Spinal cord (tissue), 10 donors: ENCODE measurements around the gene ERC2. TPM values are rescaled to one million over a fixed set of nuclear protein-coding genes. Genes with fewer than 3 reads are reported as not detected.

ENCODE experiments used
- DNase-seq, 6 donors: peaks; one replicate each; pipeline versions ENCODE4 v3.0.0 to v3.0.0-alpha.2; 2013 to 2015; ENCODE audit warnings: low spot score in 6 of 6, low read depth in 4 of 6
- H3K27ac ChIP-seq: one replicate; pipeline ENCODE4 v1.5.1; 2013; ENCODE audit warnings: low read depth, low read length, control low read depth
- H3K27me3 ChIP-seq: one replicate; pipeline ENCODE4 v1.6.1; 2013; ENCODE audit warnings: low read length; ENCODE audit not compliant: control insufficient read depth, insufficient read depth
- H3K36me3 ChIP-seq: one replicate; pipeline ENCODE4 v1.6.1; 2013; ENCODE audit warnings: low read length; ENCODE audit not compliant: control insufficient read depth, insufficient read depth
- H3K4me1 ChIP-seq: one replicate; pipeline ENCODE4 v1.6.1; 2013; ENCODE audit warnings: low read length; ENCODE audit not compliant: control insufficient read depth, insufficient read depth
- H3K4me3 ChIP-seq: one replicate; pipeline ENCODE4 v1.5.1; 2013; ENCODE audit warnings: low read depth, low read length, control low read depth
- H3K9me3 ChIP-seq: one replicate; pipeline ENCODE4 v1.6.1; 2013; ENCODE audit warnings: low read length; ENCODE audit not compliant: control insufficient read depth, insufficient read depth
- WGBS: methylation state at CpG from one replicate; pipeline ENCODE4 v1.1.5; 2013; ENCODE audit warnings: missing lambda C conversion rate; ENCODE audit not compliant: insufficient coverage; 5-methylcytosine and 5-hydroxymethylcytosine counted together
- polyA plus RNA-seq, 2 donors: library from polyadenylated mRNA; unstranded; fragments of 120-200 nt; gene quantifications; one replicate each; pipeline ENCODE4 v1.2.1, GENCODE V29; 2013; ENCODE audit not compliant: insufficient read length in 2 of 2
- small RNA-seq: library from RNA; depleted of rRNA; stranded (forward); fragments of <200 nt; gene quantifications from one replicate; pipeline ENCODE3, GENCODE V24; 2014; ENCODE audit warnings: low replicate concordance
- total RNA-seq, 2 donors: library from RNA; depleted of rRNA in 1 of 2; stranded (reverse); fragments of 120-200 nt in 1 of 2; fragments of >200 nt in 1 of 2; gene quantifications; one replicate each; pipeline versions ENCODE4 v1.2.3 to v1.2.4, GENCODE V29; 2013 to 2014
- donor health status: healthy.

ERC2 gene
- total and polyA plus RNA-seq, 4 donors: 24.0 to 51.3 (median 29.7) TPM

DNA sequence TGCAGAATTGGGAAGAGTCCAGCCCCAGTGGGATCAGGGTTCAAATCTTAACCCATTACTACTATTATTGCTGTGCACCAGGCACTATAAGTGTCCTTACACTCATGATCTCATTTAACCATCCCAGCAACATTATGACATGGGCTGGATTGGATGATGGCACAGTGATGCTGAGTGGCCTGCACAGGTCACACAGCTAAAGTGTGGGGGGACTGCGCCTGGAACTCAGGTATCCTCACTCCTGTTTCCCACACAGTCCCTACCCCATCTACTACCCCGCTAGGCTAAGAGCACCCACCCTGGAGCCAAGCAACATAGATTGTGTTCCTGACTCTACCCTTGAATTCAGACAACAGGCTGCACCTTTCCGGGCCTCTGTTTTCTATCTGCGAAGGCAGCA lies 997.2 kb downstream of the ERC2 start:
- WGBS: 80% methylated on average over 1 of the region's 4 CpGs
- H3K27me3 ChIP-seq: no peaks in the 10 kb centered on the region
- H3K9me3 ChIP-seq: no peaks in the 10 kb centered on the region
- DNase-seq: no peak
- H3K36me3 ChIP-seq: peaks cover 15% of the 10 kb centered on the region
- H3K4me1 ChIP-seq: peaks cover 19% of the 10 kb centered on the region
- no peak overlapping the region for H3K4me3 ChIP-seq
- H3K27ac ChIP-seq: no peak overlapping the region

DNA sequence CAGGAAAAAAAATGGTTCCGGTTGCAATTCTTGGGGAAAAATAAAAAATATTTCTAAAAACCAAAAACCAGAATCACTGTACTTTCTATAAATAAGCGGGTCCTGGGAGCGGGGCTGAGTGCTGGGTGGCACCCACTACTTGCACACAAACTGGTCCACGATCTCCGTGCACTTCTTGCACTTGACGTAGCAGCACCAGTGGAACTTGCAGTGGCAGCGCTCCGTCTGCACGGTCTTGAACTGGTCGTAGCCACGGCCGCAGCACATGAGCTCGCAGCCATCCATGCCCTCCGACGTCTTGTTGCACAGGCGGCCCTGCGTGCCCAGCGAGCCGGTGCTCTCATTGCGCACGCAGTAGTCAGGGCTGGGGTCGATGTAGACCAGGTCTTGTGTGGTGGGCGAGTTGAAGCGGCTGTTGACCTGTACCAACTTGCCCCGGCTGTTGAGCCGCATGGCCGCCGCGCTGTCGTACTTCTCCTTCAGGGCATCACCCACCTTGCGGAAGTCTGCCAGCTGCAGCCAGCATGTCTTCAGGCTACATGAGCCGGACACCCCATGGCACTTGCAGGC lies 998.2 kb downstream of the ERC2 start:
- 95% methylated on average over 31 of the region's 32 CpGs for WGBS
- Histone ChIP-seq H3K4me3 (no peak overlapping the region), H3K27me3 (no peaks in the 10 kb centered on the region), H3K9me3 (no peaks in the 10 kb centered on the region), H3K27ac (no peak overlapping the region), H3K36me3 (peaks cover 15% of the 10 kb centered on the region), H3K4me1 (peaks cover 16% of the 10 kb centered on the region)
- no peak for DNase-seq

DNA sequence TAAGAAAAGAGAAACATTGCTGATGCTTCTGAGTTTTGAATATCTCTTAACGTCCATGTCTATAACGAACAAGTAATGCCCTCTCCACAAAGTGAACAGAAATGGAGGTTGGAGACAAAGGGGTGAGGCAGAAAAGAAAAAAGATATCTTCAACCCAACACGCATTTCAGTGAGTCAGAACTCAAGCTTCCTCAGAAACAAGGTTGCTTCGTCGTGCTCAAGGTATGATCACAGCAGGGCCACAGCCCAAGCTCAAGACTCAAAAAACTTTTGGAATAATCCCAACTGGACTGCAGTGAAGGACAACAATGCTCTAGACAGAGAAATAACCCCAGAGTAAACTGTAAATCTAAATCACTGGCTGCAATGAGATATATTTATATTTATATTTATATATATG lies 1000.0 kb downstream of the ERC2 start:
- no peak for DNase-seq
- H3K9me3 ChIP-seq: no peaks in the 10 kb centered on the region
- H3K4me1 ChIP-seq: peaks cover 6% of the 10 kb centered on the region
- peaks cover 6% of the 10 kb centered on the region for H3K36me3 ChIP-seq
- WGBS: 67% methylated on average over 2 of the region's 5 CpGs
- no peaks in the 10 kb centered on the region for H3K27me3 ChIP-seq
- H3K4me3 ChIP-seq: no peak overlapping the region
- no peak overlapping the region for H3K27ac ChIP-seq

DNA sequence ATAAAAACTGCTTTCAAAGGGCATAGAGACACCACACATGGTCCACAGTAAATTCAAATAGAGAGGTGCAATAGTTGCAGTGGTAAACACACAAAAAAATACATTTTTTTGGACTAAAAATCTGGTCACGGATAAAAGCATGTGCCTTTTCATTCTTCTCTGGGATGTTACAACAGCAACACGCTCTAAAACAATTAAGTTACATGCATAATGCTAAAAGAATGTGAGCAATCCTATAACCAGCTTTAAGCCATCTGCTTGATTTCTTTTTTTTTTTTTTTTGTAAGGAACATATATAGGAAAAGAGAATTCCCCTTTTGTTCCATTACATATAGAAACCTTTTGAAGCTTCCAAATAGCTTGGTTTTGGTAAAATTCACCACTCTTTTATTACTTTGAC lies 1001.2 kb downstream of the ERC2 start:
- Histone ChIP-seq H3K36me3 (peaks cover 6% of the 10 kb centered on the region), H3K9me3 (no peaks in the 10 kb centered on the region), H3K27me3 (no peaks in the 10 kb centered on the region), H3K4me1 (peaks cover 6% of the 10 kb centered on the region), H3K27ac (no peak overlapping the region), H3K4me3 (no peak overlapping the region)
- WGBS: no CpG with 5 or more reads among the region's 2 CpGs
- DNase-seq: no peak

DNA sequence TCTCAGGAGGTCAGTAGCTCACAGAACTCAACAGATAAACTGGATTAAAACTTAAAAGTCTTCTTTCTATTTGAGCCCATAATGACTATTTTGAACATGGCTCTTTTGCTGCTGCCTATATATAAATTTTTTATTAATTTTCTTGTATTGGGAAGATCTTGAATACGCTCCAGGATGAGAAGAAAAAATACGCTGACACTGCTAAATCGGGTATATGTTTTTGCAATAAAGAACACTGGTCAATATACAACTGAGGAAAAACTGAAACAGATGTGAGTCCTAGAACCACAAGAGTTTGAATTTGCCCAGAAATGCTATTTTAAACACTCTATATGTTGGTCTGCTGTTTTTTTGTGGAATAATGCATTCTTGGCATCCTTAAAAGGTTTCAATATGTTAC lies 1001.7 kb downstream of the ERC2 start:
- Histone ChIP-seq H3K4me1 (peaks cover 3% of the 10 kb centered on the region), H3K4me3 (no peak overlapping the region), H3K27me3 (no peaks in the 10 kb centered on the region), H3K27ac (no peak overlapping the region), H3K9me3 (no peaks in the 10 kb centered on the region), H3K36me3 (peaks cover 6% of the 10 kb centered on the region)
- WGBS: no CpG with 5 or more reads among the region's 3 CpGs
- DNase-seq: no peak

DNA sequence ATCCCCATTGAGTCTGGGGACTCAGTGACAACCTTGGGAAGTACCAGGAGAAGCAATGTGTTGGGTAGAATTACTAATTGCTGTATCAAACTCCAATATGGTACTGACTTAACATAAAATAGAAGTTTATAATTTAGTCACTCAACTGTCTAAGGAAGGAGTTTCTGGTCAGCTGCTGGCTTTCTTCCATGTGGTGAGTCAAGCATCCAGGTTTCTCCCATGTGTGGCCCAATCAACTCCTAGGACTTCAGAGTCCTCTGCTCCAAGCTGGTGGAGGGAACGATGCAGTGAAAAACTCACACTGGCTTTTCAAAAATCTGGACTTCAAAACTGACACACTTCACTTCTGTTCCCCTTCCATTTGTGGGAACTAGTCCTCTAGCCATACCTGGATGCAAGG lies 1006.4 kb downstream of the ERC2 start:
- Histone ChIP-seq H3K4me3 (no peak overlapping the region), H3K4me1 (no peaks in the 10 kb centered on the region), H3K36me3 (no peaks in the 10 kb centered on the region), H3K9me3 (no peaks in the 10 kb centered on the region), H3K27ac (no peak overlapping the region), H3K27me3 (no peaks in the 10 kb centered on the region)
- WGBS: no CpG with 5 or more reads among the region's 1 CpG
- no peak for DNase-seq

DNA sequence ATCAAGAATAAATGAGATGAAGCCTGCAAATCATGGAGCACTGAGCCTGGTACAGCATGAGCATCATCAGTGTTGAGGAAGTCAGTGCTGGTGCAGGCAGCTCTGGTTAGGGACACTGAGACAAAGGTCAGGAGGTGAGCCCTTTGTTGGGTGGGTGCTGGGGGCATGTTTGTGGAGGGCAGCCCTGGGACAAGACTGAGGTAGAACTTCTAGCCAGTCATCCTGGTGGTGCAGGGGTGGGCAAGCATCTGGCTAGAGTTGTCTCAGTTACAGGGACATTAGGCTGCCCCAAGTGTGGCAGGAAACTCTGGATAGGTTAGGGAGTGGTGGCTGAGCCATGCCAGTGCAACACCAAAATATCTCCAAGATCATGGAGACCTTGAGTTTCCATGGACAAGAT lies 1008.4 kb downstream of the ERC2 start:
- Histone ChIP-seq H3K4me1 (peaks cover 8% of the 10 kb centered on the region), H3K4me3 (no peak overlapping the region), H3K27me3 (no peaks in the 10 kb centered on the region), H3K9me3 (no peaks in the 10 kb centered on the region), H3K27ac (no peak overlapping the region), H3K36me3 (no peaks in the 10 kb centered on the region)
- DNase-seq: no peak

Small RNA genes lying within 50 kb of the gene (small RNA-seq; reads per million reads assigned to genes)
- gene MIR3938: 0.63 reads per million, percentile 65 among the genes with 10 or more reads in this experiment
- gene RNA5SP133: not detected

Other genes starting within 250 kb of the ERC2 start
- 10 to 100 TPM; 42.2 to 58.3 TPM for gene CCDC66, start 88.7 kb upstream of the ERC2 start, total RNA-seq
- 10 to 100 TPM; 26.9 to 38.3 TPM for gene CCDC66, start 88.7 kb upstream of the ERC2 start, polyA plus RNA-seq
- gene TASOR, start 214.8 kb upstream of the ERC2 start, total RNA-seq: 100 to 1,000 TPM in 1 of 2 donors, 10 to 100 TPM in 1; 90.7 to 150 TPM
- gene TASOR, start 214.8 kb upstream of the ERC2 start, polyA plus RNA-seq: 10 to 100 TPM; 44.3 to 56.3 TPM